HG02623 (cell line): ENCODE measurements around the gene GSC2.
A peak's percentile ranks its signal among the peaks of the same experiment; 100 is the strongest.

Experiments
- ATAC-seq: cut with Tn5 transposase; IDR thresholded peaks from one replicate; pipeline ENCODE4 v1.9.1; 2021; ENCODE audit warnings: moderate library complexity; ENCODE audit not compliant: unreplicated experiment

The GSC2 gene

GRCh38 chr22:19121631-19122142 is 28.4 kb downstream of the GSC2 start:
- peak; percentile 6 for ATAC-seq

GRCh38 chr22:19120829-19121630 is 29.1 kb downstream of the GSC2 start:
- no peak for ATAC-seq

- ATAC-seq = no peak
Observed at GRCh38 chr22:19119949-19120348, 30.1 kb downstream of the GSC2 start.

- ATAC-seq = no peak
Observed at GRCh38 chr22:19118329-19118880, 31.7 kb downstream of the GSC2 start.

- no peak for ATAC-seq
Observed at GRCh38 chr22:19117111-19117512, 33.0 kb downstream of the GSC2 start.

- ATAC-seq = no peak
Observed at GRCh38 chr22:19115628-19116027, 34.5 kb downstream of the GSC2 start.

- no peak for ATAC-seq
Observed at GRCh38 chr22:19114984-19115552, 35.0 kb downstream of the GSC2 start.

- ATAC-seq = no peak
Observed at GRCh38 chr22:19113429-19113828, 36.7 kb downstream of the GSC2 start.

- no peak for ATAC-seq
Observed at GRCh38 chr22:19111584-19111983, 38.5 kb downstream of the GSC2 start.

GRCh38 chr22:19111140-19111539 is 39.0 kb downstream of the GSC2 start:
- ATAC-seq = no peak

GRCh38 chr22:19110646-19111045 is 39.4 kb downstream of the GSC2 start:
- no peak for ATAC-seq

GRCh38 chr22:19110064-19110458 is 40.0 kb downstream of the GSC2 start:
- no peak for ATAC-seq

GRCh38 chr22:19109198-19110063 is 40.7 kb downstream of the GSC2 start:
- ATAC-seq = peak; percentile 80

GRCh38 chr22:19108807-19109197 is 41.3 kb downstream of the GSC2 start:
- no peak for ATAC-seq

- no peak for ATAC-seq
Observed at GRCh38 chr22:19107730-19108074, 42.4 kb downstream of the GSC2 start.

- no peak for ATAC-seq
Observed at GRCh38 chr22:19106886-19107729, 43.0 kb downstream of the GSC2 start.

GRCh38 chr22:19105867-19106802 is 44.0 kb downstream of the GSC2 start:
- no peak for ATAC-seq

- no peak for ATAC-seq
Observed at GRCh38 chr22:19105456-19105855, 44.6 kb downstream of the GSC2 start.
